Measurements from ENCODE around the gene TESK2.
"Not testable (repeated sequence)": the region's sequence is repeated elsewhere in the genome, so short reads cannot be mapped to it uniquely, and the experiment has no call there.

The TESK2 gene

DNA sequence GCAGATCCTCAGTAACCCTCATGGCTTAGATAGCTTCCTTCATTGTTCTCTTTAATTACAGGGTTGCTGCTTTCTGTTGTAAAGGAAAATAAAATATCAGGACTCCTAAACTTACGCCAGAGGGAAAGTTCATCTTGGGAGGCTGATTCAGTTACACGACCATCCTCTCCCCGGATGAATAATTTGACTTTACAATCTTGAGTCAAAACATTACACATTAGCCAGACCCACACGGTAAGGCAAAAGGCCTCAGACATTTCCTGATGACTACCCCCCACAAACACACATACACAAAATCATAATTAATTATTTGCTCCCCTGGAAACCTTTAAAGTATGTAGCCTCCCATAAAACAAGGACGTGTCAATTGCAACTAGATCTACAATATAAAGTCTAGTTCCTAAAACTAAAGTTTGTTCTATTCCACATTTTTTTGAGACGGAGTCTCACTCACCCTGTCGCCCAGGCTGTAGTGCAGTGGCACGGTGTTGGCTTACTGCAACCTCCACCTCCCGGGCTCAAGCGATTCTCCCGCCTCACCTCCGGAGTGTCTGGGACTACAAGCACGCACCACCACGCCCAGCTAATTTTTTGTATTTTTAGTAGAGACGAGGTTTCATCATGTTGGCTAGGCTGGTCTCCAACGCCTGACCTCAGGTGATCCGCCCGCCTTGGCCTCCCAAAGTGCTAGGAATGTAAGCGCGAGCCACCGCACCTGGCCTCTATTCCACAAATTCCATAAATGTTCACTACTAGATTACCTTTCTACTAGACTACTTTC lies 31.6 kb upstream of the TESK2 start:
- H3K4me3 ChIP-seq (ENCODE audit: low read length) = peak overlapping the region; percentile 98
- TF ChIP-seq, protein P1, sequence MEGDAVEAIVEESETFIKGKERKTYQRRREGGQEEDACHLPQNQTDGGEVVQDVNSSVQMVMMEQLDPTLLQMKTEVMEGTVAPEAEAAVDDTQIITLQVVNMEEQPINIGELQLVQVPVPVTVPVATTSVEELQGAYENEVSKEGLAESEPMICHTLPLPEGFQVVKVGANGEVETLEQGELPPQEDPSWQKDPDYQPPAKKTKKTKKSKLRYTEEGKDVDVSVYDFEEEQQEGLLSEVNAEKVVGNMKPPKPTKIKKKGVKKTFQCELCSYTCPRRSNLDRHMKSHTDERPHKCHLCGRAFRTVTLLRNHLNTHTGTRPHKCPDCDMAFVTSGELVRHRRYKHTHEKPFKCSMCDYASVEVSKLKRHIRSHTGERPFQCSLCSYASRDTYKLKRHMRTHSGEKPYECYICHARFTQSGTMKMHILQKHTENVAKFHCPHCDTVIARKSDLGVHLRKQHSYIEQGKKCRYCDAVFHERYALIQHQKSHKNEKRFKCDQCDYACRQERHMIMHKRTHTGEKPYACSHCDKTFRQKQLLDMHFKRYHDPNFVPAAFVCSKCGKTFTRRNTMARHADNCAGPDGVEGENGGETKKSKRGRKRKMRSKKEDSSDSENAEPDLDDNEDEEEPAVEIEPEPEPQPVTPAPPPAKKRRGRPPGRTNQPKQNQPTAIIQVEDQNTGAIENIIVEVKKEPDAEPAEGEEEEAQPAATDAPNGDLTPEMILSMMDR (IDR thresholded peaks at IDR 0.05; ENCODE audit: insufficient read depth, low read depth, low read length, missing control alignments) = no peak
- DNase-seq (ENCODE audit: low read depth) = peak; percentile 49

DNA sequence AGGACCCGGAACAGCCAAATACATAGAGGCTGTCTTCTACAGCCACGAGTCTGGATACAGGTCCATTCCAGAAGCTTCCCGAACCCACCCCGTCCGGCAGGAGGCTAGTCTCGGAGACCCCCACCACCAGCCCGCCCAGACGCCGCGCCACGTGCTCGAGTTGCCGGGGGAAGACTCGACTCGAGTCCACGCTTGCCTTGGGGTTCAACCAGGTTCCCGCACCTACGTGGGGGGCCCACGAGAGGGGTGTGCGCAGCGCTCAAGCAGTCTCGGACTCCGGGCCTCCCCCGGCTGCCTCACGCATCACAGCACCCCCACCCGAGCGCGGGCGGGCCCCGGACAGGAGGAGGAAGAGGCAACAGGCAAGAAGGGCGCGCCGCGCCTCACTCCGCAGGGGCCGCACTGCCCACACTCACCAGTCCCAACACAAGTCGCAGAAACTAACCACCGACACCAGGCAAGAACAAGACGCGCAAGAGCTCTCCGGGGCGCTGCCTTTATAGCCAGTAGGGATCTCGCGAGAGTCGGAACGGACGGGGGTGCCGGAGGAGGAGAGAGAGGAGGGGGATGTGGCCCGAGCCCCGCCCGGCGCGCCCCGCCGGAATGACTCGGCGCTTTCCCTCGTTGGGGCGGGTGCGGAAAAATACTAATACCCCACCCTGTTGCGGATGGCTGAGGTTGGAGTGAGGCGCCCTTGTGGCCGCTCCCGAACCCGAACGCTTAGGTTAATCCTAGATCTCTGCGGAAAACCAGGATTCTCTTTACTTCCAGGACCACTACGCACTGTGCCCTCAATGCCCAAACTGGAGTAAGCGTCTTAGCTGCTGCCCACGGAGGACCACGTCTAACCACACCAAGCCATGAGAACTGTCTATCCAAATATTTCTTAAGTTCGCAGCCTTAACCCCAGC lies 30.7 kb upstream of the TESK2 start, which contains the start of gene PRDX1:
Gene PRDX1, minus strand, starts transcription at position 472 of the 911 bp plus-strand sequence. CDS start 2,841 bp downstream, outside the sequence.
- TF ChIP-seq, protein P1 (IDR thresholded peaks at IDR 0.05; ENCODE audit: insufficient read depth, low read depth, low read length, missing control alignments) = peak; percentile 26
- DNase-seq (ENCODE audit: low read depth) = peak; percentile 94
- peak within 1 kb of the TSS; percentile 98 for H3K4me3 ChIP-seq (ENCODE audit: low read length)

DNA sequence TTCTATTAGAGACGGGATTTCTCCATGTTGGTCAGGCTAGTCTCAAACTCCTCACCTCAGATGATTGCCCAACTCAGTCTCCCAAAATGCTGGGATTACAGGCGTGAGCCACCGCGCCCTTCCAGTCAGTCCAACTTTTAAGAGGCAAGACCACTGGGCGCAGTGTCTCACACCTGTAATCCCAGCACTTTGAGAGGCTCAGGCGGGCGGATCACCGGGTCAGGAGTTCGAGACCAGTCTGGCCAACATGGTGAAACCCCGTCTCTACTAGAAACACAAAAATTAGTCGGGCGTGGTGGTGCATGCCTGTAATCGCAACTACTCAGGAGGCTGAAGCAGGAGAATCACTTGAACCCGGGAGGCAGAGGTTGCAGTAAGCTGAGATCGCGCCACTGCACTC lies 28.8 kb upstream of the TESK2 start:
- peak overlapping the region; percentile 0 for H3K4me3 ChIP-seq (ENCODE audit: low read length)
- not testable (repeated sequence) for DNase-seq (ENCODE audit: low read depth)

DNA sequence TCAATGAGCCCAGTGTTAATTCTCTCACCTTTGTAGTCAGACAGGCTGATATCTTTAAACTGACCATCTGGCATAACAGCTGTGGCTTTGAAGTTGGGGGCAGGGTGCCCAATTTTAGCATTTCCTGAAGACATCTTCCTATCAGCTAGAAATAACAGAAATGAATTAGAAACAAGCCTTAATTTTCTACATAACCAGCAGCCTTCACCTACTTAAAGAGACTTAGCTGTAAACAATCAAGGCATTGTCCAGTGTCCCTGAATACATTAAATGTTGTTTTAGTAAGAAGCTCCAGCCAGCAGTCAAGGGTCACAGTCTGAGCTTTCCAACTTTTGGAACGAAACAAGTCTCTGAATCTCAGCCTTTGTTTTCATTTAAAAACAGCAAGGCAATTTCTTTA lies 27.9 kb upstream of the TESK2 start:
- no peak overlapping the region for H3K4me3 ChIP-seq (ENCODE audit: low read length)
- no peak for DNase-seq (ENCODE audit: low read depth)
- TF ChIP-seq, protein P1 (IDR thresholded peaks at IDR 0.05; ENCODE audit: insufficient read depth, low read depth, low read length, missing control alignments) = no peak

DNA sequence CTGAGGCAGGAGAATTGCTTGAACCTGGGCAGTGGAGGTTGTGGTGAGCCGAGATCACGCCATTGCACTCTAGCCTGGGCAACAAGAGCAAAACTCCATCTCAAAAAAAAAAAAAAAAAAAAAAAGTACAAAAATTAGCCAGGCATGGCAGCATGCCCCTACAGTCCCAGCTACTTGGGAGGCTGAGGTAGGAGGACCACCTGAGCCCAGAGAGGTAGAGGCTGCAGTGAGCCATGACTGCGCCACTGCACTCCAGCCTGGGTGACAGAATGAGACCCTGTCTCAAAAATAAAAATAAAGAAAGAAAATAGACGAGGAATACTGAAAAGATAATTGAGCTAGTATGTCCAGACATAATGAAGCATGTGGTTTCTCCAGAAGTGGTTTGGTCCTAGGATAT lies 27.4 kb upstream of the TESK2 start:
- not testable (repeated sequence) for H3K4me3 ChIP-seq (ENCODE audit: low read length); DNase-seq (ENCODE audit: low read depth)

DNA sequence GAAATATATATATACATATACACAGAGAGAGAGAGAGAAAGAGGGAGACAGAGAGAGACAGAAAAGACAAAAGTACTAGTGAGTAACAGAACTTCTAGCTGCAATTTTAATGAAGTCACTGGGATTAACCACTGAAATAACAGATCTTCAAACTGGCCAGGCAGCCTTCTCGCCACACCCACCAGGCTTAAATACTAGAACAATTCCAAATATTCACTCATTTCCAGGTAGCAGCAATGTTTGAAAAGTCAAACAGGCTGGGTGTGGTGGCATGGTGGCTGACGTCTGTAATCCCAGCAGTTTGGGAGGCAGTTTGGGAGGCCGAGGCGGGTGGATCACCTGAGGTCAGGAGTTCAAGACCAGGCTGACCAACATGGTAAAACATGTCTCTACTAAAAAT lies 25.5 kb upstream of the TESK2 start:
- H3K4me3 ChIP-seq (ENCODE audit: low read length) = no peak overlapping the region
- peak; percentile 70 for DNase-seq (ENCODE audit: low read depth)
- TF ChIP-seq, protein P1 (IDR thresholded peaks at IDR 0.05; ENCODE audit: insufficient read depth, low read depth, low read length, missing control alignments) = no peak

DNA sequence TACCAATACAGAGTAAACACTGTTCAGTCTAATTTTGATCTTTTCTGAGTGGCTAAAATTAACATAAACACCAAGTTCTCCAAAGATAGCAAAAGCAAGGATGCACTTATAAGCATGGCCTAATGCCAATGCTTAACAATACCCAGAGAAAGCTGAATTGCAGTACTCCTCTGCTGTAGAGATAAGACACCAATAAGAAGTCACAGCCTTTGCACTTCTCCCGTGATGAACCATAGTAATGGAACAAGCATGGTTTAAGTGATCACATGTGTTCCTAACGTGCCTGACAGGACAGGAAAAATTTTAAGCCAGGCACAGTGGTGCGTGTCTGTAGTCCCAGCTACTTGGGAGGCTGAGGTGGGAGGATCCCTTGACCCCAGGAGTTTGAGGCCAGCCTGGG lies 25.1 kb upstream of the TESK2 start:
- TF ChIP-seq, protein P1 (IDR thresholded peaks at IDR 0.05; ENCODE audit: insufficient read depth, low read depth, low read length, missing control alignments) = no peak
- no peak for DNase-seq (ENCODE audit: low read depth)
- no peak overlapping the region for H3K4me3 ChIP-seq (ENCODE audit: low read length)

DNA sequence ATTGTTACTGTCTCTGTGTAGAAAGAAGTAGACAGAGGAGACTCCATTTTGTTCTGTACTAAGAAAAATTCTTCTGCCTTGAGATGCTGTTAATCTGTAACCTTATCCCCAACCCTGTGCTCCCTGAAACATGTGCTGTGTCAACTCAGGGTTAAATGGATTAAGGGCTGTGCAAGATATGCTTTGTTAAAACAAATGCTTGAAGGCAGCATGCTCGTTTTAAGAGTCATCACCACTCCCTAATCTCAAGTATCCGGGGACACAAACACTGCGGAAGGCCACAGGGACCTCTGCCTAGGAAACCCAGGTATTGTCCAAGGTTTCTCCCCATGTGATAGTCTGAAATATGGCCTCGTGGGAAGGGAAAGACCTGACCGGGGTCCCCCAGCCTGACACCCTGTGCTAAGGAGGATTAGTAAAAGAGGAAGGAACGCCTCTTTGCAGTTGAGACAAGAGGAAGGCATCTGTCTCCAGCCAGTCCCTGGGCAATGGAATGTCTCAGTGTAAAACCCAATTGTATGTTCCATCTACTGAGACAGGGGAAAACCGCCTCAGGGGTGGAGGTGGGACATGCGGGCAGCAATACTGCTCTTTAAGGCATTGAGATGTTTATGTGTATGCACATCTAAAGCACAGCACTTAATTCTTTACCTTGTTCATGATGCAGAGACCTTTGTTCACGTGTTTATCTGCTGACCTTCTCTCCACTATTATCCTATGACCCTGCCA lies 22.7 kb upstream of the TESK2 start:
- H3K4me3 ChIP-seq (ENCODE audit: low read length) = not testable (repeated sequence)
- peak; percentile 37 for DNase-seq (ENCODE audit: low read depth)

All from epithelial cell of esophagus (primary cell).